HG02870 (cell line): Measurements from ENCODE around the gene SAMM50.

Experiments used
- ATAC-seq: cut with Tn5 transposase; IDR thresholded peaks from one replicate; pipeline ENCODE4 v1.9.1; 2021; ENCODE audit warnings: mild to moderate bottlenecking, moderate library complexity; ENCODE audit not compliant: unreplicated experiment

SAMM50 gene

DNA sequence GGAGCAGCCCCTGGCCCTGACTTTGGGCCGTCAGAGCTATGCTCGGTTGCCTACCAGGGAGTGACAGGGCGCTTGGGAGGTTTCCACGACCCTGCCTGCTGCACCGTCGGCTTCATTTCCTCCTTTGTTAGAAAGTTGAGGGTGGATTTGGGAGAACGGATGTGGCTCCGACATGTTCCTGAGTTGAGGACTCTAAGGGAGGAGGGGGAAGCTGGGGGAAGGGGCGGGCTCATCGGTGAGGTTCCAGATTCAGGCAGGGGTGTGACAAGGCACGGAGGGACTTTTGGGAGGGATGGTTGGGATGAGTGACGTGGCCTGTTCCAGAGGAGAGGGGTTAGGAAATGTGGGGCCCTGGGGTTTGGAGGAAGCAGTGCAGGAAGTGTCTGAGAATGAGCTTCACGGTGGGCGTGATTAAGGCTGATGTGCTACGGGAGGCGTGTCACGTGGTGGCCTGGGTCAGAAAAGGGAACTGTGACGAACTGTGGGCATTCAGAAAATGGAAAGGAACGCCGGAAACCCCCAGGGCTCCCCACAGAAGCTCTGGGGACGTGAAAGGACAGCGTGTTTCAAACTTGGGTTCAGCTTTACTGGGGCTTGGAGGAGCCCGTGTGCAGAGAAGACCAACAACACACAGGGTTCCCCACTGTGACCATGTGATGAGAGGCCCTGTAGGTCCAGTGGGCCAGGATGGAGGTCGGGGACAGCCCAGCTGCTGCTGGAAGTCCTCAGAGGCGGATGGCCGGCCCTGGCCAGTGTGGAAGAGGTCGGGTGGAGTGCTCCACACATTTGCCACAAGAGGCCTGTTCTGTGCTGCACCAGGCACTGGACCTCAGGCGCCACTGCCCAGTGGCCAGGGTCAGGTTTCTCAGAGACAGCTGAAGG, 71.6 kb downstream of the SAMM50 start:
- ATAC-seq: peak; percentile 45

DNA sequence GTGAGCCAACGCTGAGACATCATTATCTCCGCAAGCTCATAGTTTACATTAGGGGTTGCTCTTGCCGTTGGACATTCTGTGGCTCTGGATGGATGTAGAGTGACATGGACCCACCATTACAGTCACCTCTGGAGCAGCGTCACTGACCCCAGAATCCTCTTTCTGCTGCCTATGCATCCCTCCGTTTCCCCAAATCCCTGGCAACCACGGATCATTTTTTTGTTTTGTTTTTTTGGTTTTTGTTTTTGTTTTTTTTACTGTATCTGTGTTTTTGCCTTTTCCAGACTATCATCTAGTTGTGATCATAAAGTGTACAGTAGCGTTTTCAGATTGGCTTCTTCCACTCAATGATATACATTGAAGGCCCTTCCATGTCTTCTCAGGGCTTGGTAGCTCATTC, 72.8 kb downstream of the SAMM50 start:
- ATAC-seq: no peak

DNA sequence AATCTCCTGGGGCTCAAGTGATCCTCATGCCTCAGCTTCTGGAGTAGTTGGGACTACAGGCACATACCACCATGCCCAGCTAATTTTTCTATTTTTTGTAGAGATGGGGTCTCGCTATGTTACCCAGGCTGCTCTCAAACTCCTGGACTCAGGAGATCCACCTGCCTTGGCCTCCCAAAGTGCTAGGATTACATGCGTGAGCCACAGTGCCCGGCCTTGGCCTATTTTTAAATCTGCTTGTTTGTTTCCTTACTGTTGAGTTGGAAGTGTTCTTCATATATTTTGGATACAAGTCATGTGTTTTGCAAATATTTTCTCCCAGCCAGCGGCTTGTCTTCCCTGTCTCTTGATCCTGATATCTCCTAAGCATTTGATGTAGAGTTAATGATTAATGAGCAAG, 73.8 kb downstream of the SAMM50 start:
- ATAC-seq: no peak

DNA sequence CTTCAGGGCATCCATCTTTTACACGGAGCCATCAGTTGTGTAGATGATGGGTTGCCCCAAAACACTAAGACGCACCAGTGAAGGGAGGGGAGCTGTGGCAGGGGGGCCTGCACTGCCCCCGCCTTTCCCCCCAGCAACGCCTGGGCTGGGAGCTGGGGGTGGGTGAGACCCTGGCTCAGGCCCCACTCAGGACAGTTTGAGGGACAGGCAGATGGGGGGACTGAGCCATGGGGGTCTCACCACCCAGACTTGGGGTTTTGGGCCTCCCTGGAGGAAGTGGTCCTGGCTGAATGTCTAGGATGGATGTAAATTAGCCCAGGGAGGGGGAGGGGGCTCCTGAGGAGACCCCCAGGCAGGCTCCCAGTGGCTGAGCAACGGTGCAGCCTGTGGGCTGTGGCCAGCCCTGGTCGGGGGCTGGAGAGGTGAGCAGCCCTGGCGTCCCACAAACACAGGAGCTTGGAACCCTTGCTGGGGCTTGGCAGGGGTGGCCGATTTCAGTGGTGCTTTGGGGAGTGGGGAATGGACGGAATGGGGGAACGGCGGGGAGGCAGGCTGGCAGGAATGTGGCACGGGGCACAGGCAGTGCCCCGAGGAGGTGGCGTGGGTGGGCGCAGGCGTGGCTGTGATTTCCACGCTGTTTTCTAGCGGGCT, 74.9 kb downstream of the SAMM50 start:
- ATAC-seq: no peak

DNA sequence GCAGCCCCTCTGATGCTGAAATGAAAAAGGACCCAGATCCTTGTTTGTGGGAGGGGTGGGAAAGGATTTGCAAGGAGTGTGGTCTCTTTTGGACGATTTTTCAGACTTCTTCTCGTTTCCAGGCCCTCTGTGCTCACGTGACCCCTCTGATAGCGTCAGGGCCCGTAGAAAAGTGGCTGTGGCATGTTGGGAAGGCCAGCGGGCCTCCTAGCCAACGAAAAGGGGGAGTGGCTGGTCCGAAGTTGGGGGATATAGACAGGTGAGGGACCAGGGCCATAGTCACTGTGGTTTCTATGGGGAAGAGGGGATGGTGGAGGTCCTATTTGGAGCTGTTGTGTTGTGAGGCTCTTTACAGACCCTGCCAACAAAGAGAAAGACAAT, 75.5 kb downstream of the SAMM50 start:
- no peak for ATAC-seq

DNA sequence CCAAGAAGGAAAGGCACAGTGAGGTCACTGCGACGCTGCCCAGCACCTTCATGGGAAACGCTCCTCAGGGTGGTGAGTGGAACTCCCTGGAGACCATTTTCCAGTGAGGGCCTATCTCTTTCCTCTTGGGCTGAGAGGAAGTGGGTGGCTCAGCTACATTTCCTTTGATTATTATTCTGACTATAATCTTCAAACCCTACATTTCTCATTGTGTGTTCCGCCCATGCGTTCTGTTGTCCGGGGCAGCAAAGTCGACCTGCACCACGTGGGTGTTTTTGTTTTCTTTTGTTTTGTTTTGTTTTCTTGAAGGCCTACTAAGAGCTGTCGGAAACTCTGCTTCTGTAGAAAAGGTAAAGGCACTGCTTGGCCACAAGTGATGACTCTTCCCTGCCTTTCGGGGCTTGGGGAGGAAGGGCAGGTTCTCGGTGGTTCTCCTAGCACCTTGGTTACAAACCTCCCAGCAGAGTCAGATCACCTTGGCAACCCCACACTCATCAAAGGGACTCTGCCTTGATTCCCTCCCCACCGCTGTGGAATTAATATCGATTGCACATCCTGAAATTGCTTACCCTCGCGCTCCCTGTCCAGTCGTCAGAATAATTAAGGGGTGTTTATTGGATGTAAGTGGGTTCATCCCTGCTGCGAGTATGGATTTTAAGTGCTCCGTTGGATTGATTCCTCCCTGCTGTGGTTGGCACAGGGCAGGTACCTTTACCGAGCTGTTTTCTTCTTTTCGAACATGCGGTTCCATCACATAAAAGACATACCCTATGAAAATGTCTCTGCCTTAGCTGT, 76.1 kb downstream of the SAMM50 start:
- ATAC-seq: no peak

DNA sequence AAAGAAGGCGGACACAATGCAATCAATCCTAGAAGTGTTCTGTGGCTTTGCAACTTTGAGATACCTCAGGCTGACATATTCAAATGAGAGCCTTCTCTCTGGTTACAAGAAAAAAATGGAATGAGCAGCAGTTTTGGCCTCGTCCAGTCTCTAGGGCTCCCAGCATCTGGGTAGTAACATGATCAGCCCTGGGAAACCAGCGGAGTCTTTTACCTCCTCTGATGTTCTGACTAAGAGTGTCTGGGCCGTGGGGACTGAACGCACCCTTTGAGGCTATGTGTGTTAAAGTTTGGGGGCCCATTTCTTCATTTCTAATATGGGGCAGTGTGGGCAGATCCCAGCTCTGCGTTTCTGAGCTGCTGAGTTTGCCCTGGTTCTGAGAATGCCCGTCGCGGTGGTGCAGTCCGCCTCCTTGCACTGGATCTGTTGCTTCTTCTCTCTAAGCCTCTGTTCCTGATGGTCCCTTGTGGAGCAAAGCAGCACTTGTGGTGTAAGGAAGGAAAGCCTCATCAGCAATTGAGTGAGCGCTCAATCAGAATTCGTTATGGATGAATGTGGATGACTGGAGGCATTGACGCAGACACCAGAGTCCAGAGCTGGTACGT, 77.0 kb downstream of the SAMM50 start:
- no peak for ATAC-seq

DNA sequence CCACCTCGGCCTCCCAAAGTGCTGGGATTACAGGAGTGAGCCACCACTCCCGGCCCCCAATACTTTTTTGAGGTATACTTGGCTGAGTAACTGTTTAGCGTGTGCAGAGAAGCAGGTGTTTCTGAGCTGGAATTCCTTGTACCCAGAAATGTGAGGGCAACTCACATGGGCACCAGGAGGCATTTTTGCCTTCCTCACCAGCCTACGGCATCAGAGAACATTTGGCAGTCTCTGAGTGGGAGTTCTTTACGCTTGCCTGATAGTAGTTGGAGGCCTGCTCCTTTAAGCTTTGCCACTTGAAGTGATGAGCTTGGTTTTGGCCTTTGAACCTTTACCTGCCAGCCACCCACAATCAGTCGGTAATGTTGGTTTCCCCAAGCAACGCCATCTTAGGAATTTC, 78.0 kb downstream of the SAMM50 start:
- ATAC-seq: no peak

DNA sequence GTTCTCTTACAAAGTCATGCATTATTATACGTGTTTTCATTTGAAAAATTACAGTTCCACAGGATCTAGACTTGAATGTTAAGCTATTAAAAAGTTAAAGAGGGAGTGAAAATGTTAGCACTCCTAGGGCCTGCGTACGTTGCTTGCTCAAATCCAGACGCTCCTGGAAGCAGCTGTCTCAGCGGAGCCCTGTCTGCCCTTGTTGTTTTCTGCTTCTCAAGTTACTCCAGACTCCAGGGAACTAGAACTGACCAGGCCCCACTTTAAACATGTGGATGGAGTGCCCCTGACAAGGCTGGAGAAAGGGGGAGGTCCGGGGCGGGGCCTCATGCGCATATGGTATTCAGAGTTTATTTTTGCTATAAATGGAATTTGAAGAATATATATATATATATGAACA, 78.5 kb downstream of the SAMM50 start:
- no peak for ATAC-seq

DNA sequence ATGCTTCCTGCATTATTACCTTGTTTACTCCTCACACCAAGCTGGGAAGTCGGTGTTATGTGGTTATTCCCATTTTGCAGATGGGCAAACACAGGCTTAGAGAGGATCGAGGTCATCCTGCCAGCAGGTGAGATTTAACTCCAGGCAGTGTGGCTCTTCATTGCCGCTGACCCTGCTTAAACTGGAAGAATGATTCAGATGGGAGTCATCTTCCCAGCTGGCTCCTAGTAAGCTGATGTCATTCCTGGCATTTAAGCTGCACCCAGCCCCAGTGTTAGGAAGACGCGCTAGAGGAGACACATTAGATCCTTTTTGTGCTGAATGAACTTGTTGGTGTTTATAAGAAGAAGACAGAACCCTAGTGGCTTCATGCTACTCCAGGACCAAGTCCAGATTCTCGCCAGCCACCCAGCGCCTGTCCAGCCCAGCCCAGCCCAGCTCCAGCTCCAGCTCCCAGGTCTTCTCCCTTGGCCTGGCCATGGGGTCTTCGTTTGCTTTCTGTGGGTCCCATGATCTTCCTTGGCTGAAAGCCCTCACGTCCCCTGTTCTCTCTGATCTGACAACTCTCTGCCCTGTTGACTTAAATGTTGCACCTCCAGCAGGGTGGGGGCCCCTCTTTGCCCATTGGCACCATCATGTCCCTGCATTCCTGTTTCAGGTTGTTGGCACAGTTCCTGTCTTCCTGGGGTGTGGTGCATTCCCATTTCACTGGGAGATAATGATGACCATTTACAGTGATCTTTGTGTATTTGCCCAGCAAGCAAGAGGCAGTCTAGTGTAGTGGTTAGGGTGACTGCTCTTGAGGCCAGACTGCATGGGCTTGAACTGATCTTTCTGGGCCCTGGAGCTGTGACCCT, 82.5 kb downstream of the SAMM50 start:
- no peak for ATAC-seq

DNA sequence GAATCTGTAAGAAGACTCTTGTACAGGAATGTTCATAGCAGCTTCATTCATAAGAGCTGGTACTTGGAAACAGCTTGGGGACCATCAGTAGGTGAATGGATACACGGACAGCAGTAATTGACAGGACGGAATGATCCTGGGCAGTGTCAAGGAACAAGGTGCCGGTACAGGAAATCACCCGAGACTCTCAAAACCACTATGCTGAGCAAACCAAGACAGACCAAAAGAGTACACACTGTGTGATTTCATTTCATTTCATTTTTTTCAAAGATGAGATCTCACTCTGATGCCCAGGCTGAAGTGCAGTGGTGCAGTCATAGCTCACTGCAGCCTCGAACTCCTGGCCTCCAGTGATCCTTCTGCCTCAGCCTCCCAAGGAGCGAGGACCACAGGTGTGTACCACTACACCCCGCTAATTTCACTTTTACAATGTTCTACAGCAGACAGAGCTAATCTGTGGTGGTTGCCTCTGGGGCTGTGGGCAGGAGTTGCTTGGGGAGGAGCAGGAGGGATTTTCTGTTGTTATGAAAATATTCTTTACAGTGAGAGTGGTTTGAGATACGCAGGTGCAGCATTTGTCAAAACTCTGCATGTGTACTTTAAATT, 84.4 kb downstream of the SAMM50 start:
- ATAC-seq: no peak

DNA sequence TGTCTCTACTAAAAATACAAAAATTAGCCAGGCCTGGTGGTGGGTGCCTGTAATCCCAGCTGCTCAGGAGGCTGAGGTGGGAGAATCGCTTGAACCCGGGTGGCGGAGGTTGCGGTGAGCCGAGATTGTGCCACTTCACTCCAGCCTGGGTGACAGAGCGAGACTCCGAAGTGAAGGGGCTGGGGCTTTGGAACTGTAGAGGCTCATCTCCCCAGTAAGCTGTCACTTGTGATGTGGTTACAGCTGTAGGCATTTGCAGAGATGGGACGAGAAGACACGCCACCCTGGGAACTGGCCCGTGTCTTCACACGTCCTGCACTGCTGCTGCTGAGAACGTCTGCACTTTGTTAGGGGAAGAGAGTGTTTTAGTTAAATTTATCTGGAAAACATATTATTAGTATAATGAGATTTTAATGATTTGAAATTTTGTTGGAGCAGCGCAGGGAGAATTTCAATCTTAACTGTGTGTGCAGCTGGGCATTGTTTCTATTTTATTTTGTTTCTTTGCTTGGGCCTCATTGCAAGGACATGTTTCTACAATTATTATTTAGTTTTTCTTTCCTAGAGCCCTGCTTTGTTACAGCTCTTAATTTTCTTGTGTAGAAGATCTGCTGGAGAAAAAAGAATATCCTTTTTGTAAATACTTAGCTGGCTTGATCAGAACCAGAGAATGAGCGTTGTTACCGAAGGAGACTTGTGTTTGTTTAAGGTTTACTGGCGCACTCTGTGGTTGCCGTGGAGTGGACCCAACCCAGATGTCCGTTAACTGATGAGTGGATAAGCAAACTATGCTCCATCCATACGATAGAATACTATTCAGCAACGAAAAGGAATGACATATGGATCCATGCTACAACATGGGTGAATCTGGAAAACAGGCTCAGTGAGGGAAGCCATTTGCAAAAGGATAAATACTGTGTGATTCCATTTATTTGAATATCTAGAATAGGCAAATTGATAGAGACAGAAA, 87.3 kb downstream of the SAMM50 start:
- peak; percentile 67 for ATAC-seq

DNA sequence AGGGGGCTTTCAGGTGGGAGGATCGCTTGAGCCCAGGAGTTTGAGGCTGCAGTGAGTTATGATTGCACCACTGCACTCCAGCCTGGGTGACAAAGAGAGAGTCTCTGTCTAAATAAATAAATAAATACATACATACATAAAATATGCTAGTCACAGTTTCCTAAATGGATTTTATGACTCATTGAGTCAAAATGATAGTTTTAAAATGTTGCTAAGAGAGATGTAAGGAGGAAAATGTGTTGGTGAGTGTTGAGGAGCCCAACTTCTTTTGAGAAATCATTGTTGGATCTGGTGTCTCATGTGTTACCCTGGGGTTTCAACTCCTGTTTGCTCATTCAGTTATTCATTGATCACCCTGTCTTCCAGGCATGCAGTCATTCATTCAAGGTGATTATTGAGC, 89.9 kb downstream of the SAMM50 start:
- no peak for ATAC-seq
